GM13976 (cell line): ENCODE measurements around the gene LMTK3.
"Not testable (repeated sequence)": the region's sequence is repeated elsewhere in the genome, so short reads cannot be mapped to it uniquely, and the experiment has no call there.

Experiments
- DNase-seq: peaks from one replicate; pipeline ENCODE4 v3.0.0; 2012; ENCODE audit warnings: low spot score
- CTCF ChIP-seq: IDR thresholded peaks from 2 replicates; pipeline ENCODE4 v1.5.1; 2012; ENCODE audit warnings: borderline replicate concordance, mild to moderate bottlenecking; ENCODE audit not compliant: insufficient read depth; ENCODE audit errors: extremely low read depth, missing control alignments, control extremely low read depth
- in situ Hi-C: fragments of 300-500 bp; cut with MboI; formaldehyde crosslinking; loops from one replicate; pipeline ENCODE4 v1.12.0; 2022; ENCODE audit warnings: low sequenced_read_pairs, mixed read lengths, inconsistent platforms; ENCODE audit not compliant: unreplicated experiment

Gene LMTK3

GRCh38 chr19:48539503-48540096 is 28.0 kb upstream of the LMTK3 start:
- no peak for TF ChIP-seq CTCF
- no peak for DNase-seq
- in situ Hi-C loops: no loop called here

GRCh38 chr19:48538057-48538456 is 26.4 kb upstream of the LMTK3 start:
- in situ Hi-C loops, DNase-seq: not testable (repeated sequence)

GRCh38 chr19:48537541-48537940 is 25.9 kb upstream of the LMTK3 start:
- in situ Hi-C loops: no loop called here
- no peak for TF ChIP-seq CTCF
- no peak for DNase-seq

GRCh38 chr19:48533770-48534169 is 22.1 kb upstream of the LMTK3 start:
- in situ Hi-C loops: no loop called here
- DNase-seq: no peak
- TF ChIP-seq CTCF: no peak

- no peak for DNase-seq
- in situ Hi-C loops: no loop called here
- TF ChIP-seq CTCF: no peak
These were observed 19.1 kb upstream of the LMTK3 start for GRCh38 chr19:48530770-48531169.

- TF ChIP-seq CTCF: no peak
- no peak for DNase-seq
- in situ Hi-C loops: no loop called here
These were observed 18.6 kb upstream of the LMTK3 start for GRCh38 chr19:48530066-48530720.

- TF ChIP-seq CTCF: no peak
- in situ Hi-C loops: no loop called here
- DNase-seq: no peak
These were observed 17.5 kb upstream of the LMTK3 start for GRCh38 chr19:48529156-48529555.
